Smooth muscle cell (in vitro differentiated cells): ENCODE data around the gene IQGAP2. TPM values are rescaled to one million over a fixed set of nuclear protein-coding genes. Genes with fewer than 3 reads are reported as not detected.

Experiments used
- DNase-seq: peaks from one replicate; lab custom pipeline; 2025; ENCODE audit not compliant: unreplicated experiment; lab: John Stamatoyannopoulos, UW
- H2AFZ ChIP-seq: fragments of 200-600 bp; sonication (generic); 2 replicates; pipeline ENCODE4 v1.6.0; 2016; ENCODE audit warnings: antibody characterized with exemption, low read depth, mild to moderate bottlenecking
- H3F3A ChIP-seq: fragments of 200-600 bp; sonication (generic); 2 replicates; pipeline ENCODE4 v1.6.0; 2017; ENCODE audit warnings: antibody characterized with exemption, low read depth
- H3K27ac ChIP-seq: fragments of 200-600 bp; sonication (generic); 2 replicates; pipeline ENCODE4 v1.5.1; 2016; ENCODE audit warnings: low read depth, mild to moderate bottlenecking
- H3K27me3 ChIP-seq: fragments of 200-600 bp; sonication (generic); 2 replicates; pipeline ENCODE4 v1.6.1; 2016; ENCODE audit warnings: low read depth, mild to moderate bottlenecking
- H3K36me3 ChIP-seq: fragments of 200-600 bp; sonication (generic); 2 replicates; pipeline ENCODE4 v1.5.1; 2016; ENCODE audit warnings: low read depth
- H3K4me1 ChIP-seq: fragments of 200-600 bp; sonication (generic); 2 replicates; pipeline ENCODE4 v1.5.1; 2016; ENCODE audit warnings: low read depth
- H3K4me2 ChIP-seq: fragments of 200-600 bp; sonication (generic); 2 replicates; pipeline ENCODE4 v1.6.0; 2016; ENCODE audit warnings: mild to moderate bottlenecking
- H3K4me3 ChIP-seq: fragments of 200-600 bp; sonication (generic); 2 replicates; pipeline ENCODE4 v1.5.1; 2016; ENCODE audit warnings: mild to moderate bottlenecking
- H3K79me2 ChIP-seq: fragments of 200-600 bp; sonication (generic); 2 replicates; pipeline ENCODE4 v1.6.0; 2016; ENCODE audit warnings: low read depth, mild to moderate bottlenecking
- H3K9ac ChIP-seq: fragments of 200-600 bp; sonication (generic); 2 replicates; pipeline ENCODE4 v1.6.0; 2016; ENCODE audit warnings: low read depth
- H3K9me3 ChIP-seq: fragments of 200-600 bp; sonication (generic); replicated peaks from 2 replicates; pipeline ENCODE4 v1.5.1; 2016; ENCODE audit warnings: low read depth
- H4K20me1 ChIP-seq: fragments of 200-600 bp; sonication (generic); 2 replicates; pipeline ENCODE4 v1.6.0; 2016; ENCODE audit warnings: low read depth
- WGBS: methylation state at CpG from one replicate; pipeline ENCODE4 v1.1.7; 2016; ENCODE audit warnings: low lambda C conversion rate; 5-methylcytosine and 5-hydroxymethylcytosine counted together
- polyA plus RNA-seq: library from polyadenylated mRNA; unstranded; fragments of >200 nt; fragmentation: Nextera tagmentation; extraction: Ambion mirVana; gene quantifications from 2 replicates; pipeline ENCODE4 v1.2.1, GENCODE V29; 2016
- total RNA-seq: library from RNA; depleted of rRNA; stranded (reverse); fragments of >200 nt; gene quantifications from 2 replicates; pipeline ENCODE4 v1.2.3, GENCODE V29; 2014
- TF ChIP-seq, protein P1 (sequence below): fragments of 200-600 bp; sonication (generic); IDR thresholded peaks from 2 replicates; pipeline ENCODE4 v1.5.1; 2017; ENCODE audit warnings: borderline replicate concordance, mild to moderate bottlenecking, antibody characterized with exemption; ENCODE audit not compliant: insufficient read depth, poor library complexity, severe bottlenecking

IQGAP2 gene
- total and polyA plus RNA-seq, 2 experiments from 2014 or later = 7.3 to 16.6 TPM

DNA sequence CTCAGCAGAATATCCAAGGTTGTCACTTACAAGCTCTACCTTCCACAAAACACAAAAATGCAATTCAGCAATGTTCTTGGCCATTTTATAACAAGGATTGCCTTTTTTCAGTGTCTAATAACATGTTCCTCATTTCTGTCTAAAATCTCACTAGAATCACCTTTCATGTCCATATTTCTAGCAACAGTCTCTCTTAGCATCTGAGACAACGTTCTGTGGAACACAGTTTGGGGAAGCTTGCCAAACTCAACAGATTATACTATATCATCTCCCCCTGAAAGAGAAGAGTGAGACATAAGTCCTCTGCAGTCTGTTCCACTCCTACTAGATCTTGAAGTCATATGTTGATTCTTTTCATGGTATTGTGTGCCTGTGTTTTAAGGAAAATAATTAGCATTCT lies 149.5 kb downstream of the IQGAP2 start:
- 89% methylated on average over 1 of the region's 1 CpG for WGBS
- no peaks in the 10 kb centered on the region for H3F3A ChIP-seq
- no peaks in the 10 kb centered on the region for H3K27me3 ChIP-seq
- no peak overlapping the region for H3K9ac ChIP-seq
- H3K4me1 ChIP-seq = no peaks in the 10 kb centered on the region
- no peak overlapping the region for H3K27ac ChIP-seq
- no peaks in the 10 kb centered on the region for H3K79me2 ChIP-seq
- H3K9me3 ChIP-seq = no peaks in the 10 kb centered on the region
- no peak overlapping the region for H3K4me2 ChIP-seq
- DNase-seq = no peak
- H3K4me3 ChIP-seq = no peak overlapping the region
- no peaks in the 10 kb centered on the region for H4K20me1 ChIP-seq
- H2AFZ ChIP-seq = no peak overlapping the region
- no peaks in the 10 kb centered on the region for H3K36me3 ChIP-seq
- TF ChIP-seq, protein P1, sequence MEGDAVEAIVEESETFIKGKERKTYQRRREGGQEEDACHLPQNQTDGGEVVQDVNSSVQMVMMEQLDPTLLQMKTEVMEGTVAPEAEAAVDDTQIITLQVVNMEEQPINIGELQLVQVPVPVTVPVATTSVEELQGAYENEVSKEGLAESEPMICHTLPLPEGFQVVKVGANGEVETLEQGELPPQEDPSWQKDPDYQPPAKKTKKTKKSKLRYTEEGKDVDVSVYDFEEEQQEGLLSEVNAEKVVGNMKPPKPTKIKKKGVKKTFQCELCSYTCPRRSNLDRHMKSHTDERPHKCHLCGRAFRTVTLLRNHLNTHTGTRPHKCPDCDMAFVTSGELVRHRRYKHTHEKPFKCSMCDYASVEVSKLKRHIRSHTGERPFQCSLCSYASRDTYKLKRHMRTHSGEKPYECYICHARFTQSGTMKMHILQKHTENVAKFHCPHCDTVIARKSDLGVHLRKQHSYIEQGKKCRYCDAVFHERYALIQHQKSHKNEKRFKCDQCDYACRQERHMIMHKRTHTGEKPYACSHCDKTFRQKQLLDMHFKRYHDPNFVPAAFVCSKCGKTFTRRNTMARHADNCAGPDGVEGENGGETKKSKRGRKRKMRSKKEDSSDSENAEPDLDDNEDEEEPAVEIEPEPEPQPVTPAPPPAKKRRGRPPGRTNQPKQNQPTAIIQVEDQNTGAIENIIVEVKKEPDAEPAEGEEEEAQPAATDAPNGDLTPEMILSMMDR = no peak

DNA sequence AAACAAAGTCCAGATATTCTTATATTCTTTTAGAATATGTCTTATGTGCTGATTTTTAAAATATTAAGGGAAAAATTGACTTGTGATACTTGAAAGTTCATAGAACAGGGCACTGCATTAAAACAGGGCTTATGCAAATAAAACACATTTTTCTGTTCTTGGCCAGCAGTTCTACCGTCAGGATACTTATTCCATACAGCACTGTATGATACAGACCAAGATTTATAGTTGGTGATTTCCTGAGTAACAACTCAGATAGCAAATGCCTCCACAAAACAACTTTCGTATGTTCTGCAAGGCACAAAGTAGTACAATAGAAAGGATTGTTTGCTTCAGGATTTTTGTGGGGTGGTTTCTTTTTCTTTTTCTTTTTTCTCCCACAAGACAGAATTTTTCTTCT lies 150.2 kb downstream of the IQGAP2 start:
- Histone ChIP-seq H3K4me3 (no peak overlapping the region), H3K4me2 (no peak overlapping the region), H2AFZ (no peak overlapping the region), H3K27me3 (no peaks in the 10 kb centered on the region), H3K27ac (no peak overlapping the region), H3K9ac (no peak overlapping the region), H3F3A (no peaks in the 10 kb centered on the region), H3K4me1 (no peaks in the 10 kb centered on the region), H3K9me3 (no peaks in the 10 kb centered on the region), H3K79me2 (no peaks in the 10 kb centered on the region), H4K20me1 (no peaks in the 10 kb centered on the region), H3K36me3 (no peaks in the 10 kb centered on the region)
- TF ChIP-seq, protein P1 = no peak
- WGBS = 70% methylated on average over 2 of the region's 2 CpGs
- no peak for DNase-seq

DNA sequence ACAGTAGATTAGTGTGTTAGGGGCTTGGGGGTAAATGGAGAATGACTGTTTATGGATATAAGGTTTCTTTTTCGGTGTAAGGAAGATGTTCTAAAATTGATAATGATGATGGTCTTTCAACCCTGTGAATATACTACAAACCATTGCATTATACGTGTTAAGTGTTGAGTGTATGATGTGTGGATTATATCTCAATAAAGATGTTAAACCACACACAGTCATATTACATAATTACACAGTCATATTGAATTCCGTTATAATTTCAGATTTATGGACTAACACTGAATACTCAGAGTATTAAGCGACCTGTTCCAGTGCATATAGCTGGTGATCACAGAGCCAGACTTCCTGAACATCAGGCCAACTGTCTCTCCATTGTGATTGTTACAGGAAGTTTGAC lies 152.0 kb downstream of the IQGAP2 start:
- Histone ChIP-seq H4K20me1 (no peaks in the 10 kb centered on the region), H2AFZ (no peak overlapping the region)
- 93% methylated on average over 4 of the region's 4 CpGs for WGBS

GRCh38 chr5:76555717-76556116 lies 152.6 kb downstream of the IQGAP2 start:
- TF ChIP-seq, protein P1 = no peak
- Histone ChIP-seq H3K79me2 (no peaks in the 10 kb centered on the region), H3K9ac (no peak overlapping the region), H4K20me1 (no peaks in the 10 kb centered on the region), H3K36me3 (no peaks in the 10 kb centered on the region), H3K27ac (no peak overlapping the region), H3K4me1 (no peaks in the 10 kb centered on the region), H3K27me3 (no peaks in the 10 kb centered on the region), H3K4me3 (no peak overlapping the region), H2AFZ (no peak overlapping the region), H3F3A (no peaks in the 10 kb centered on the region), H3K4me2 (no peak overlapping the region), H3K9me3 (no peaks in the 10 kb centered on the region)
- no peak for DNase-seq
- WGBS = 92% methylated on average over 2 of the region's 2 CpGs

More for the DNA sequence above, 152.0 kb downstream of the IQGAP2 start:
- Histone ChIP-seq H3K27me3 (no peaks in the 10 kb centered on the region), H3K36me3 (no peaks in the 10 kb centered on the region), H3F3A (no peaks in the 10 kb centered on the region), H3K79me2 (no peaks in the 10 kb centered on the region), H3K27ac (no peak overlapping the region), H3K4me3 (no peak overlapping the region), H3K4me1 (no peaks in the 10 kb centered on the region), H3K9ac (no peak overlapping the region), H3K4me2 (no peak overlapping the region), H3K9me3 (no peaks in the 10 kb centered on the region)
- no peak for DNase-seq
- TF ChIP-seq, protein P1 = no peak
